Ovary (tissue), 9 donors: Measurements from ENCODE around the gene ATXN2. TPM values are rescaled to one million over a fixed set of nuclear protein-coding genes. Genes with fewer than 3 reads are reported as not detected.

Experiments
- DNase-seq, 5 donors: peaks; one replicate each; pipeline ENCODE4 v3.0.0-alpha.2; 2019 to 2020
- H3K27ac ChIP-seq, 2 donors: fragments of 200-600 bp; one replicate each; pipeline versions ENCODE4 v1.5.1 to v1.8.0; 2019 to 2022
- H3K27me3 ChIP-seq: fragments of 200-600 bp; one replicate; pipeline ENCODE4 v1.8.0; 2022
- H3K36me3 ChIP-seq: fragments of 200-600 bp; sonication (generic); one replicate; pipeline ENCODE4 v1.5.1; 2019
- H3K4me1 ChIP-seq: one replicate; pipeline ENCODE4 v1.8.1; 2013; ENCODE audit warnings: mild to moderate bottlenecking, moderate library complexity; ENCODE audit not compliant: insufficient read depth
- H3K4me3 ChIP-seq: fragments of 200-600 bp; sonication (generic); one replicate; pipeline ENCODE4 v1.5.1; 2017
- H3K9me3 ChIP-seq, 2 donors: fragments of 200-600 bp in 1 of 2; sonication (generic) in 1 of 2; one replicate each; pipeline versions ENCODE4 v1.5.1 to v1.8.1; 2013 to 2019; ENCODE audit warnings: mild to moderate bottlenecking in 1 of 2, moderate library complexity in 1 of 2
- CTCF ChIP-seq, 3 donors: fragments of 450-650 bp in 2 of 3; fragments of 200-600 bp in 1 of 3; IDR thresholded peaks; one replicate each; pipeline versions ENCODE4 v1.5.1 to v1.8.0; 2016 to 2022; ENCODE audit warnings: antibody characterized with exemption in 3 of 3, mild to moderate bottlenecking in 1 of 3
- EP300 ChIP-seq: sonication (generic); formaldehyde crosslinking; IDR thresholded peaks from one replicate; pipeline ENCODE4 v1.6.1; 2017; ENCODE audit warnings: antibody characterized with exemption
- POLR2A ChIP-seq: fragments of 450-650 bp; IDR thresholded peaks from one replicate; pipeline ENCODE4 v1.6.1; 2017; ENCODE audit warnings: antibody characterized with exemption, mild to moderate bottlenecking, moderate library complexity
- WGBS, 3 donors: extraction: QIAGEN DNeasy Blood & Tissue Kit in 1 of 3; methylation state at CpG; one replicate each; pipeline versions ENCODE4 v1.1.5 to v1.1.7; 2013 to 2017; 5-methylcytosine and 5-hydroxymethylcytosine counted together
- intact Hi-C, 4 donors: fragments of 100-400 bp; cut with DNase I; formaldehyde crosslinking; loops; one replicate each; pipeline versions ENCODE4 v1.11.0 to v1.15.1; 2022 to 2023
- polyA plus RNA-seq, 2 donors: library from polyadenylated mRNA; stranded (reverse); fragments of 200-250 nt in 1 of 2; fragments of 350-450 nt in 1 of 2; fragmentation: Illumina TruSeq in 1 of 2; extraction: RNeasy Lipid Tissue Mini Kit (QIAGEN cat#74804) in 1 of 2; gene quantifications; one replicate each; pipeline ENCODE4 v1.2.3, GENCODE V29; 2013 to 2014
- total RNA-seq, 7 donors: library from RNA; depleted of rRNA in 2 of 7; stranded (reverse); fragments of >200 nt in 2 of 7; fragmentation: NEBNext Ultra II Directional in 3 of 7; extraction: Animal tissue kit (Norgen Biotek cat#: 25700) in 3 of 7; gene quantifications; one replicate each; pipeline versions ENCODE4 v1.1.0 to v1.2.4, GENCODE V29; 2016 to 2023
- donor health status: DM: no; HTN: no; CAD: no; lungs with moderate emphysema.
- donor health status: DM: no; HTN: no; CAD: no.
- donor health status: Bipolar disorder and iron deficiency.
- donor health status: DM: yes; HTN: yes; CAD: no.
- donor health status: DM: no; HTN: no; CAD: no.
- donor health status: DM: yes; HTN: yes; CAD: no.

ATXN2 gene
- total and polyA plus RNA-seq, 9 donors: 28.4 to 106 (median 60.9) TPM

- Histone ChIP-seq H3K27ac (no peak overlapping the region), H3K36me3 (no peaks in the 10 kb centered on the region), H3K4me1 (peaks cover 8% of the 10 kb centered on the region), H3K9me3 (no peaks in the 10 kb centered on the region), H3K27me3 (no peaks in the 10 kb centered on the region), H3K4me3 (no peak overlapping the region)
- DNase-seq: no peak
- intact Hi-C loops: no loop called here
- TF ChIP-seq POLR2A (no peak), CTCF (IDR thresholded peaks at IDR 0.05) (no peak), EP300 (no peak)
- 73 to 84% (median 78%) methylated on average over 12 of the region's 12 CpGs for WGBS, 3 donors
These were observed 185.6 kb downstream of the ATXN2 start for GRCh38 chr12:111413442-111414086.

GRCh38 chr12:111412830-111413441 is 186.2 kb downstream of the ATXN2 start:
- Histone ChIP-seq H3K27ac (no peak overlapping the region), H3K4me1 (peaks cover 8% of the 10 kb centered on the region), H3K4me3 (no peak overlapping the region), H3K27me3 (no peaks in the 10 kb centered on the region), H3K9me3 (no peaks in the 10 kb centered on the region), H3K36me3 (no peaks in the 10 kb centered on the region)
- no peak for TF ChIP-seq CTCF (IDR thresholded peaks at IDR 0.05)
- TF ChIP-seq POLR2A: no peak
- TF ChIP-seq EP300: no peak
- DNase-seq: no peak
- WGBS, 3 donors: 56 to 63% (median 57%) methylated on average over 6 of the region's 6 CpGs
- intact Hi-C loops: no loop called here

- Histone ChIP-seq H3K27me3 (no peaks in the 10 kb centered on the region), H3K4me1 (peaks cover 8% of the 10 kb centered on the region), H3K4me3 (no peak overlapping the region), H3K27ac (no peak overlapping the region), H3K9me3 (no peaks in the 10 kb centered on the region), H3K36me3 (no peaks in the 10 kb centered on the region)
- intact Hi-C loops: no loop called here
- DNase-seq: no peak
- WGBS, 3 donors: 78 to 84% (median 80%) methylated on average over 15 of the region's 15 CpGs
- TF ChIP-seq CTCF (IDR thresholded peaks at IDR 0.05): no peak
- TF ChIP-seq EP300: no peak
- no peak for TF ChIP-seq POLR2A
These were observed 186.9 kb downstream of the ATXN2 start for GRCh38 chr12:111412007-111412829.

- H3K9me3 ChIP-seq: no peaks in the 10 kb centered on the region
- H3K4me3 ChIP-seq: no peak overlapping the region
- intact Hi-C loops: no loop called here
- no peaks in the 10 kb centered on the region for H3K27me3 ChIP-seq
- DNase-seq: no peak
- H3K27ac ChIP-seq: no peak overlapping the region
- TF ChIP-seq CTCF (IDR thresholded peaks at IDR 0.05): no peak
- TF ChIP-seq POLR2A: no peak
- no peak for TF ChIP-seq EP300
- 80 to 83% (median 81%) methylated on average over 8 of the region's 8 CpGs for WGBS, 3 donors
- peaks cover 14% of the 10 kb centered on the region for H3K4me1 ChIP-seq
- no peaks in the 10 kb centered on the region for H3K36me3 ChIP-seq
These were observed 187.8 kb downstream of the ATXN2 start for GRCh38 chr12:111411185-111411764.
